Measurements from ENCODE around the gene CHRM5.
A peak's percentile ranks its signal among the peaks of the same experiment; 100 is the strongest.

CHRM5 gene

DNA sequence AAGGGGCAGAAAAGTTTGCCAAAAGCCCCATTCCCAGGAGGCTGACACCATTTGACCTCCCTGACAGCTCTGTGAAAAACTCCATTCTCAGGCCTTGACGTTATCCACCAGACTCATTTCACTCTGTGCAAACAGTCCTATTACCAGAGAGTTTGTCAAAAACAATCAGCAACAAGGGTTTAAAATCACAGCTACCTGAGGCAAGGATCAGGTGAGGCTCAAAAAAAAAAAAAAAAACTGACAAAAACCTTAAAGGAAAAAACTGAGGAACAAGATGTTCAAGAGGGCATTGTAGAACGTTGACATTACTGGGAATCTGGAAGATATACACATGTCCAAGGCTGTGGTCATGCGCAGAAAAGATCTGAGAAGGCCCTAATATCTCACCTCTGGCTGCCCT, 59.3 kb downstream of the CHRM5 start:
- H3K4me2 ChIP-seq (ENCODE audit: low read depth, low read length, poor library complexity, severe bottlenecking), result no peak overlapping the region
- H2AFZ ChIP-seq (ENCODE audit: low read length), result no peak overlapping the region
- no peaks in the 10 kb centered on the region for H4K20me1 ChIP-seq (ENCODE audit: insufficient read depth, low read length, poor library complexity, severe bottlenecking)
- no peak overlapping the region for H3K4me3 ChIP-seq (ENCODE audit: low read length, poor library complexity, severe bottlenecking)
- H3K9me3 ChIP-seq (ENCODE audit: insufficient read depth, low read depth, low read length), result peaks cover 4% of the 10 kb centered on the region; the same call in 1 of the 2 replicates
- H3F3A ChIP-seq (ENCODE audit: low read depth), result no peaks in the 10 kb centered on the region
- TF ChIP-seq, protein P1, sequence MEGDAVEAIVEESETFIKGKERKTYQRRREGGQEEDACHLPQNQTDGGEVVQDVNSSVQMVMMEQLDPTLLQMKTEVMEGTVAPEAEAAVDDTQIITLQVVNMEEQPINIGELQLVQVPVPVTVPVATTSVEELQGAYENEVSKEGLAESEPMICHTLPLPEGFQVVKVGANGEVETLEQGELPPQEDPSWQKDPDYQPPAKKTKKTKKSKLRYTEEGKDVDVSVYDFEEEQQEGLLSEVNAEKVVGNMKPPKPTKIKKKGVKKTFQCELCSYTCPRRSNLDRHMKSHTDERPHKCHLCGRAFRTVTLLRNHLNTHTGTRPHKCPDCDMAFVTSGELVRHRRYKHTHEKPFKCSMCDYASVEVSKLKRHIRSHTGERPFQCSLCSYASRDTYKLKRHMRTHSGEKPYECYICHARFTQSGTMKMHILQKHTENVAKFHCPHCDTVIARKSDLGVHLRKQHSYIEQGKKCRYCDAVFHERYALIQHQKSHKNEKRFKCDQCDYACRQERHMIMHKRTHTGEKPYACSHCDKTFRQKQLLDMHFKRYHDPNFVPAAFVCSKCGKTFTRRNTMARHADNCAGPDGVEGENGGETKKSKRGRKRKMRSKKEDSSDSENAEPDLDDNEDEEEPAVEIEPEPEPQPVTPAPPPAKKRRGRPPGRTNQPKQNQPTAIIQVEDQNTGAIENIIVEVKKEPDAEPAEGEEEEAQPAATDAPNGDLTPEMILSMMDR (conservative IDR thresholded peaks at IDR 0.05; ENCODE audit: low read length), result no peak
- no peak for TF ChIP-seq EZH2phosphoT487 (IDR thresholded peaks at IDR 0.05; ENCODE audit: borderline replicate concordance)
- no peak overlapping the region for H3K9ac ChIP-seq (ENCODE audit: low read depth, low read length, poor library complexity, severe bottlenecking)
- H3K36me3 ChIP-seq (ENCODE audit: insufficient read depth, low read length), result no peaks in the 10 kb centered on the region
- peaks cover 4% of the 10 kb centered on the region for H3K4me1 ChIP-seq (ENCODE audit: insufficient read depth, low read length, poor library complexity, severe bottlenecking)
- H3K79me2 ChIP-seq (ENCODE audit: insufficient read depth, low read length), result 0 out of 2 replicates have a peak, but pooled peaks cover 3% of the 10 kb centered on the region
- no peaks in the 10 kb centered on the region for H3K9me2 ChIP-seq (replicated peaks; ENCODE audit: low read depth, low read length)
- H3K27me3 ChIP-seq (ENCODE audit: insufficient read depth, low read length, poor library complexity, severe bottlenecking), result no peaks in the 10 kb centered on the region

DNA sequence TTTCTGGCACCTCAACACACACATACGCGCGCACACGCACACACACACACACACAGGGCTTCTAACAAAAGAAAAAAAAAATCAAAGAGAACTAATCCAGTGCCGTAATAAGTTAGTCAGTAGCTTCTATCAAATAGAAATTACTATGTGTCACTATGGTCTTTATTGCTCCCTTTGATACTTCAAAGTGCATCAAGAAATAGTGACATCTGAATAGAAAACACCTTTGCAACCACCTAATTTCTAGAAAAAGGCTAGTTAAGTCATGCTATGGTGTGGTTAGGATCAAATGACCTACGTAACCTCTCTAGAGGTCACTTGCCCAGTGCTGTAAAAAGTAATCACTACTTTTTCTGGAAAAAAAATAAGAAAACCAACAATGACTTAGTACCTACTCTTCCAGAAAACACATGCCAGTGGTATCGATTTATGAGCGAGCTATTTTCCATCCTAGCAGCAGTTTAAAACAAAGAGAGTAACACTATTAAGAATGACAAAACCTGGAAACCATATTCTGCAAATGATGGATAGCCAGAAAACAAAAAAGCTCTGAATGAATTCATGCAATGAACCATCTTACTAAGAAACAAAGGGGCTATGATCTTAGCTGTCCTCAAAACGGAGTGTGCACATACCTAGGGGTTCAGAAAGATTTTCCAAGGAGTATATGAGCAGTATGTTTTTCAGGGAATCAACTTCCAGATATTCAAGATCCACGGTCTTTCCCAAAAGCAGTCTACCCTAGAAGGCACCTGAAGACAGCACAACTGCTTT, 63.9 kb downstream of the CHRM5 start:
- Histone ChIP-seq H3K36me3 (ENCODE audit: insufficient read depth, low read length) (no peaks in the 10 kb centered on the region), H3K27me3 (ENCODE audit: insufficient read depth, low read length, poor library complexity, severe bottlenecking) (no peaks in the 10 kb centered on the region), H3K9ac (ENCODE audit: low read depth, low read length, poor library complexity, severe bottlenecking) (no peak overlapping the region), H3K4me3 (ENCODE audit: low read length, poor library complexity, severe bottlenecking) (no peak overlapping the region), H3F3A (ENCODE audit: low read depth) (0 out of 2 replicates have a peak, but pooled peaks cover 3% of the 10 kb centered on the region), H3K4me2 (ENCODE audit: low read depth, low read length, poor library complexity, severe bottlenecking) (no peak overlapping the region), H3K9me3 (ENCODE audit: insufficient read depth, low read depth, low read length) (peaks cover 4% of the 10 kb centered on the region; the same call in 1 of the 2 replicates), H3K79me2 (ENCODE audit: insufficient read depth, low read length) (0 out of 2 replicates have a peak, but pooled peaks cover 5% of the 10 kb centered on the region), H4K20me1 (ENCODE audit: insufficient read depth, low read length, poor library complexity, severe bottlenecking) (no peaks in the 10 kb centered on the region), H3K4me1 (ENCODE audit: insufficient read depth, low read length, poor library complexity, severe bottlenecking) (peaks cover 9% of the 10 kb centered on the region), H3K9me2 (replicated peaks; ENCODE audit: low read depth, low read length) (no peaks in the 10 kb centered on the region), H2AFZ (ENCODE audit: low read length) (no peak overlapping the region)
- no peak for TF ChIP-seq EZH2phosphoT487 (IDR thresholded peaks at IDR 0.05; ENCODE audit: borderline replicate concordance)
- TF ChIP-seq, protein P1 (conservative IDR thresholded peaks at IDR 0.05; ENCODE audit: low read length), result no peak

DNA sequence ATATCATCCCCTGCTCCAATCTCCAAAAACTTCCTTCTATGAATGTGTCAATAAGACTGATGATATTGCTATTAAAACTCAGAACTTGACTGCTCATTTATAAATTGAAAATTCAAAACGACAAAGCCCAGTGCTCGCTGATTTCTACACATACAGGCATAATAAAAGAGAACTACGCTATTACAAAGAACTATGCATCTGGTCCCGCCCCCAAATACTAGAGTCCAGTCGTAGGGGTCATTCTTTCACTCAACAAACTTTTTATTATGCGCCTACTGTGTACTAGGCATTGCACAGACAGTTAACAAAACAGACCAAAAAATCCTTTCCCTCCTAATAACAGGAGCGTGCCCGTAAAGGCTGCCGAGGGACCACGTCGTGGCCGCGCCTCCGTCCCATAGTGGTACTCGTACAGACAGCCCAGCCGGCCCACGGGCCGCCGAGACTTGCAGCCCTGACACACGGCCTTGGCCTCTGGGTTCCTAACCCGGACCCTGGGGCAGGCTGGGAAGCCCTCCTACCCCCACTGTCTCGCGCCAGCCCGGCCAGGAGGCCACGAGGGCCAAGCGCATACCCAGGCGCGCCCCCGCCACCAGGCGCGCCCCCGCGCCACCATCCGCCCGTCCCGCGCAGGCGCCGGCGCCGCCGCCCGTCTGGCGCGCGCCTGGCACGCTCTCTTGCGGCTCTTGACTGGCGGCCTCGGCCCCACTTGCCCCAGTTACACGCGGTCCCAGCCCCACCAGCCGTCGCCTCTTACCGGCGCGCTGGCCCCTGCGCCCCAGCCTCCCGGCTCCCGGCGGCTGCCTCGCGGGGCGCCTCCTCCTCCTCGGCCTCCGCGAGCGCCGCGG, 70.0 kb downstream of the CHRM5 start:
- Histone ChIP-seq H2AFZ (ENCODE audit: low read length) (peak overlapping the region; percentile 99), H3K36me3 (ENCODE audit: insufficient read depth, low read length) (no peaks in the 10 kb centered on the region), H3K9me3 (ENCODE audit: insufficient read depth, low read depth, low read length) (no peaks in the 10 kb centered on the region), H3K4me3 (ENCODE audit: low read length, poor library complexity, severe bottlenecking) (peak overlapping the region; percentile 99), H3K9ac (ENCODE audit: low read depth, low read length, poor library complexity, severe bottlenecking) (peak overlapping the region; percentile 86), H3F3A (ENCODE audit: low read depth) (0 out of 2 replicates have a peak, but pooled peaks cover 5% of the 10 kb centered on the region), H4K20me1 (ENCODE audit: insufficient read depth, low read length, poor library complexity, severe bottlenecking) (no peaks in the 10 kb centered on the region), H3K79me2 (ENCODE audit: insufficient read depth, low read length) (peaks cover 21% of the 10 kb centered on the region), H3K4me1 (ENCODE audit: insufficient read depth, low read length, poor library complexity, severe bottlenecking) (peaks cover 28% of the 10 kb centered on the region), H3K27me3 (ENCODE audit: insufficient read depth, low read length, poor library complexity, severe bottlenecking) (no peaks in the 10 kb centered on the region), H3K9me2 (replicated peaks; ENCODE audit: low read depth, low read length) (no peaks in the 10 kb centered on the region), H3K4me2 (ENCODE audit: low read depth, low read length, poor library complexity, severe bottlenecking) (peak overlapping the region; percentile 71)
- no peak for TF ChIP-seq EZH2phosphoT487 (IDR thresholded peaks at IDR 0.05; ENCODE audit: borderline replicate concordance)
- TF ChIP-seq, protein P1 (conservative IDR thresholded peaks at IDR 0.05; ENCODE audit: low read length), result no peak
